Fibroblast of the conjunctiva (primary cell): ENCODE results near the gene TENT4A.

Experiments
- DNase-seq: peaks from one replicate; pipeline ENCODE4 v3.0.0-alpha.2; 2010; ENCODE audit warnings: low read depth

Gene TENT4A

DNA sequence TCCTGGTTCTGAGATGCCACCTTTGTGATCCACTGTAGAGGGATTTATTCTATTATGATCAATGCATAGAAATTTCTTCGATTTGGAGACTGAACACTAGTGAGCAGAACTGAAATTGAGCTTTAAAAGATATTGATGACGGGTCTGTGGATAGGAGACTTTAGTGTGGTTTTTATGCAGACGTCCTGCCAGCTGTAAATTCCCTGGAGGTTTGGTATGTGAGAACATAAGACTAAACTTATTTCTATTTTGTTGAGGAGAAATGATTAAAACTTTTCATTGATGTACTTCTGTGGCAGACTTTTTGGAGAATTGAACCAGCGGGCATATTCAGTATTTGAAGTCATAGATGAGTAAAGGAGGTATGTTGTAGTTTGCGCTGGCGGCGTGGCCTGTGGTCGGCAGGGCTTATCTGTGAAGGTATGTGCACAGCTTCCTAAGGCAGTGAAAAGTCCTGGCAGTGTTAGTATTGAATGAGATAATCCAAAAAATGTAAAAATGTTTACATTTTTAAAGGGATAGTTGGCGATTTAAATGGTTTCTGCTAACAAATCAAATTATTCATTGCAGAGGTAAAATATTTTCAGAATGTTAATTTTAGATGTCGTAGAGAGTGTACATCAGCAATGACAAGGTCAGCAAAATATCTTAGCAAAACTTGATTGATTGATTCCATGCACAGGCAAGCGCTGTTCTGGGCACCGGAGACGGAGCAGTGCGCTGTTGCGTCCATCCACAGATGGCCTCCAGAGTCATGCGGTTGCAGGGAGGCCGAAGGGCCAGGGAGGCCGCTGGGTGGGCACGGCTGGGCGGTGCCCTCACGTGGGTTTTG lies 20.4 kb downstream of the TENT4A start:
- DNase-seq: no peak

DNA sequence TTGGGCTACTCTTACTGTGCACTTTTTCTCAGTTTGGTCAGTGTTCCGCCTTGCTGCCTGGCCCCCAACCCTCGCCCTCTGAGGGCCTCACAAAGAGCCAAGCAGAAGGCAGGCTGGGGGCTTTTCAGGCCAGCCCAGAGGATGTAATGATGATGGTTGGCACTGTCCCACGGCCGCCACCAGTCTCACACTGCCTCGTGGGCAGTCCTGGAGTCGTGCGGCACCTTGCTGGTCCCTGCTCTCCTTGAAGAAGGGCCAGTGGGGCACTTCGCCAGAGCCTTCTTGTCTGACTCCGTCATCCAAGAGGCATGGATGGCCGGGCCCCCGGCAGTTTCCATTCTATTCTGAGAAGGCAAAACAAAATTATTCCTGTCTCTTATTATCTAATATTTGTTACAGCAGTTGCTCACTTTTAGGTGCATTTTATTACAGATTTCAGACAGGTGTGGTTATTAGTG lies 21.0 kb downstream of the TENT4A start:
- DNase-seq: peak; percentile 22

DNA sequence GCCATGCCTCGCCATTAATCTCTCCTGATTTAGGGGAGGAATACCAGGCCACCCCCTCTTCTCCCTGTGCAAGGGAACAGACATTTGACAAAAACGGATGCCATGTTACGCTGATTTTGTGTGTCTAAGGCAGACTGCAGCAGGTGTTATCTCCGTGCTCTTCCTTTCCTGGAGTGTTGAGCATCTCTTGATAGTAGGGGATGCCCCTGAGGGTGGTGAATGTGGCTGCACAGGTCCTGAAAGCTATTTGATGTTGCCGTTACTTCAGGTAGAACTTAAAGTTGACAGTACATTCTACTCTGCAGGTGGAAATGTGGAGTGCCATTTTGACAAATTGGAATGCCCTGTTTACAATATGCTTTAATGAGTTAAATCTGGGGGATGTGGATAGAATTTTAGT lies 21.5 kb downstream of the TENT4A start:
- DNase-seq: no peak

DNA sequence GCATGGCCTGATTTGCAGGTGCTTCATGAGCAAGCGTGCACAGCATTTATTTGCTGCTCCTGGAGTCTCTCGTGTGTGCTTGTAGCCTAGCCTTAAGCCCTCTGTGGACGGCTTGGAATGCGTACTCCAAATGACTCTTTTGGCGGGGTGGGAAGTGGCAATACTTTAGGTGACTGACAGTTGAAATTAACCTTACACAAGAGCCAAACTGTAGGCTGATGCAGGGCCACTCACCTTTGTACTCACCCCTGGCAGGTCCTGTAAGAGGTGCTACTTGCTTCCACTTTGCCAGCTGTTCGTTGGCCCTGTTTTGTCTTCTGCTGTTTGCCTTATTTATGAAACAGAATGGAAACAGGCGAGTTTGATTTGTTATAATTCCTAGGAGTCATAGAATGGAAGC lies 22.9 kb downstream of the TENT4A start:
- DNase-seq: no peak

DNA sequence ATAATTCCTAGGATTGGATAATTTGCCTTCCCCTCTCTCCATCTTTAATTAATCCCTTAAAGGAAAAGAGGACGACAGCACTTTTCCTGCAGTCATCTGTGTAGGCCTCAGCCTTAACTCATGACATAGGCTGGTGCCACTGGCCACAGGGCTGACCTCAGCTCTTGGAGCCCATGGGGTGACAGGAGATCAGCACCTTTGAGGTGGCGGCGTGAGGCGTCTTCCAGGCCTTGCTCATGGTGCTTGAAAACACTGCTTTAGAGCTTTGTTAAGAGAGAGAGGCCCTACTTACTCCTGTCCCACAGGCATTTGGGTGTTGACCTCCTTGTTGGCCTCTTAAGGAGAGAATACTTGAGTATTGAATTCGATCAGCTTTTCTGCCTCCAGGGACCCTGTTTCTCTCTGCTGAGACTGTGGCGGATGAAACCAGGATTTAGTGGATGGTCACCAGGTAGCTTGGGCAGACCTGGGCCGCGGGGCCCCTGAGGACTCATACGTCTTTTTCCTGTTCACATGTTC lies 23.4 kb downstream of the TENT4A start:
- DNase-seq: no peak

DNA sequence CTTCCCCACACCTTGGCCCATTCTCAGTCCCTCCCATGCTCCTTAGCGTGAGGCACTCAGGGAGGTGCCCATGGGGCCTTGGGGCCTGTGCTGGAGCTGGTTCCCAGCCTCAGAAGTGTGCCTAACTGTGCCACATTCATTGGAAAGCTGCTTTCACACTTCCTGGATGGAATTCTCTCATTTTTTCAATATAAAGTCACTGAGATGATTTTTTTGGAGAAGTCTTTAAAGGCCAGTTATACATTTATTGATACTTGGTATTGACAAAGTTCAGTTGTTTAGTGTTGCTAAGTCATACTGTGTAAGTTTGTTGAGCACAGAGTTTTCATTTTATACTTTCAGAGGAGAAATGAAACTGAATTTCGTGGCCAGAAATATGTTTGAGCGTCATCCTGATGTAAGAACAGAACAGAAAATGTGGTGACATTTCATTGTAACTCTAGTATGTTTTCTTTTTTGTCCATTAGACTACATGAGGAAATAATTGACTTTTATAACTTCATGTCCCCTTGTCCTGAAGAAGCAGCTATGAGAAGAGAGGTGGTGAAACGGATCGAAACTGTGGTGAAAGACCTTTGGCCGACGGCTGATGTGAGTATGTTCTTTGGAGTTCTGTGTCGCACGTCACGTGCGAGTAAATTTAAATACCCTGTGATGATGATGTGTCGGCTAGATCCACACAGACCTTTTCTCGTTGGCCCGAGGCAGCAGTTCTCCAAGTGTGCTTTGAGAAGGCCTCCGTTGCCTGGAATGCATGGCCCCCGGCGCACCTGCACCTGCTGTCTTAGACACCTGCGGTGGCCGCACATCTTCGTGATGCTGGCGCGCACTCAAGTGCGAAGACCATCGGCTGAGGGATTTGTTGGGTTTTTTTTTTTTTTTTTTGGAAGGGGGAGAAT lies 24.1 kb downstream of the TENT4A start:
- DNase-seq: no peak

DNA sequence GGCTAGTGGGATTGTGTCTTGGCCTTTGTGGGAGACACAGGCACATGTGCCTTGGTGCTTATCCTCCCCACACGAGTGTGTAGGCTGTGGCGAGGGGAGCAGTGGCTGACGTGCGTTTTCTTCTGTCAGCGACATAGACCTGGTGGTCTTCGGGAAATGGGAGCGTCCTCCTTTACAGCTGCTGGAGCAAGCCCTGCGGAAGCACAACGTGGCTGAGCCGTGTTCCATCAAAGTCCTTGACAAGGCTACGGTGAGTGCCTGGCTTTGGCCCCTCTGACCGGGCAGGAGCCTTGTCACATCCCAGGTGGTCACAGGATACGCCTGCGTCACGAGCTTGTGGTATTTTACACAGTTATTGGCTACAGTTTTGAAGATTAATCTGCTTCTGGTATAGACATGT lies 26.4 kb downstream of the TENT4A start:
- DNase-seq: no peak

DNA sequence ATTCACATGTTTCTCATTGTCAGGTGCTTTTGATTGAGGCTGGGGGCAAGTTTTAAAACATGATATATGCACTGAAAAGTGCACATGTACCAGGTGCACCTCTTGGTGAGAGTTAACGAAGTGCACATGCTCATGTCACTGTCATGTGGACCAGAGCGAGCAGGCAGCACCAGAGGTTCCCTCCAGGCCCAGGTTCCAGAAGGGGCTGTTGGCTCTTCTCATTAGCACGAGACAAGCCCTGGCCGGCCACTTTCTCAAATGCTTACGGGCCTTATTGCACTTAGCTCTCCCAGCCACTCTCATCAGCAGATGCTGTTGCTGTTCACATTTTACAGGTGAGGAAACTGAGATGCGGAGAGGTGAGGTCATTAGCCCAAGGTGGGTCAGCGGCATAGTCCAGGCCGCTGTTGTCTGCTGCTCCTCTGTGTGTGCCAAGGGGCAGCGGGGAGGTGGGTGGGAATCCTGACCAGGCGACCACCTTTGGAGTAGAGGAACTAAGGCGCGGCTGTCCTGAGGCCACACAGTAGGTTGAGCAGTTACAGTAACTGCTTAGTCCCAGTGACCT lies 27.4 kb downstream of the TENT4A start:
- no peak for DNase-seq

DNA sequence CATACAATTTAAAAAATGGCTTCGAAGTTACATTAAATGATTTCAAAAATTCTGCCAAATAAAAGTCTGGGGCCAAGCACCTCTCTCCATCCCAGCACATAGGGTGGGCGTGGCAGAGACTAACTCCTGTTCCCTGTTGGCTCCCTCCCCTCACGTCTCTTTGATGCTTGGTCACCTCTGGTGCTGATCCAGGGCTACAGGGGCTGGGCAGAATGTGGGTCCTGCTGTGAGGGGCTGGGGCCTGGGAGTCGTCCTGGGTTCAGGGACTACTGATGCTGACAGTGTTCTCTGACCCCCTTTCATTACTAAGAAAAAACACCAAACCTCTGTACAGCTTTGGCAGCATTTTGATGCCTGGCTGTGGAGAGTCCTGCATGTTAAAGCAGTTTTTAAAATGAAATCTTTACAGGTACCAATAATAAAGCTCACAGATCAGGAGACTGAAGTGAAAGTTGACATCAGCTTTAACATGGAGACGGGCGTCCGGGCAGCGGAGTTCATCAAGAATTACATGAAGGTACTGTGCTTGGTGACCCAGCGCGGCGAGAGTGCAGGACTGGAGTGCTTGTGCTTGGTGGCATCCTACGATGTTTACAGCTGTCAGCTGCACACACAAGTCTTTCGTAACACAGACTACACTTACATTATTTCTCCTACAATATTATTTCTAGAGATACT lies 29.0 kb downstream of the TENT4A start:
- DNase-seq: no peak

DNA sequence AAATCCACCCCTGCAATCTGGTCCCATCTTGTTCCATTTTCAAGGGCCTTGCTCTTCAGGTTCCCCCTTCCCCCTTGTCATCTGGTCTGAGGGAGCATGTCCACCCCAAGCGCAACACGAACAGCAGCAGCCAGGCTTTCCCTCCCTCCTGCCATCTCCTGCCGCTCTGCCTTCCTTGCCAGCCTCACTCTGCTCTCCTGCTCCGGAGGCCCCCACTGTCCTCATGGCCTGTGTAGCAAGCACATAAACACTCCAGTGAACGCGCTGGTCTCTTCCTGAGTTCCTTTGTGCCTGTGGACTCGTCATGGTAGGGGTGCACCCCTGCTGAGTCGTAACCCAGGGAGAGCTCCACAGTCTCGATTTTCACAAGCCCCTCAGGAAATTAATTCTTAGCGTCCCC lies 29.9 kb downstream of the TENT4A start:
- no peak for DNase-seq

DNA sequence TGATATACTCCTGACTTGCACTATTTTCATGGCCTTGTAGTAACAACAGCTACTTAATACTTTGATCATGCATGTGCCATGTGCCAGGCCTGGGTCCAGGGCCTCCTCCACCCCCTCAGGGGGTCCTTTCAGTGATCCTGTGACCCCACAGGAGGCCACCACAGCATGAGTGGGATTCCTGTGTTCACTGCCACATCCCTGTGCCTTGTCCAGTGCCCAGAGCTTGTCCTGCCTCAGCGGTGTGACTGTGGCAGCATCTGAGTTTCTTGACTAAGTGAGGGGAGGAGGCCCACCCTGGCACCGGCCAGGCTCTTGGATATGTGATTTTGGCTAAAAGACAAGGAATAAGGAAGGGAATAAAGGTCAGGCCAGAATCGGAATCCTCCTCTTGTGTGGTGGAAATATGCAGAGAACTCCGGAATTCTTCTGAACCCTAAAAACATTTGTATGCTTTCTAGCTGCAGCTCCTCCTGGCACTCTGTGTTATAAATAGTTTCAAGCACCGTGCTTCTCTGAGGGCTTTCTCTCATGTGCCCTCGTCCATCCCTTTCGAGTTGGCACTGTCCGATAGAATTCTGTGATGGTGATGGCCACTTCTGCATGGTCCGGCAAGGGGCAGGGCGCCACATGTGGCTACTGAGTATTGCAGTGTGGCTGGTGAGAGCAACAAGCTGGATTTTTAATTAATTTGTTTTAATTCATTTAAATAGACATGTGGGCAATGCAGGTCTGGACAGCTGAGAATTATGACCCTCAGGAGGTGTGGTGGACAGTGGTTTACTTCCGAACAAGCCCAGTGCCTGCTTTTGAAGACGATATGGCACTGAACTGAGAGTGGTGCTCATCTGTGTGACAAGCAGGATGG lies 31.8 kb downstream of the TENT4A start:
- no peak for DNase-seq

DNA sequence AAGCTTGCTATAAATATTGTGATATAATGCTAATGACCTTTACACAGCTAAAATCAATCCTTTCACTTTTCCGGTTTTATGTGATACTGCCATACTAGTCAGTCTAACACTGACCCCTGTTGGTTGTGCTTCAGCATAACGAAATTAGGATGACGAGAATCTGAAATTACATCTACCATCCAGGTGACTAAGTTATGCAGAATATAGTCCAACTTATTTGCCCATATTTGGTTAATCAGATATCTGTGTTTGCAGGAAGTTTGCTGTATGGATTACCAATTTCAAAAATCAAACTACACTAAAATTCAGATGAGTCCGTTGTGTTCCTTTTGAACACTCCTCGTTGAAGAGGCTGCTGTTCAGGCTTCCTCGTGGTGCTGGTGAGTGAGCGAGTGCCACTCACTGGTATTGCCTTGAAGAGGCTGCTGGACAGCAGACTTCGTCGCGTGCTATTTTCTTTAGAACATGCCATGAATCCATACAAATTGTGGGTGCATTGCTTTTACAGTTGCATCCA lies 32.5 kb downstream of the TENT4A start:
- DNase-seq: peak; percentile 63

DNA sequence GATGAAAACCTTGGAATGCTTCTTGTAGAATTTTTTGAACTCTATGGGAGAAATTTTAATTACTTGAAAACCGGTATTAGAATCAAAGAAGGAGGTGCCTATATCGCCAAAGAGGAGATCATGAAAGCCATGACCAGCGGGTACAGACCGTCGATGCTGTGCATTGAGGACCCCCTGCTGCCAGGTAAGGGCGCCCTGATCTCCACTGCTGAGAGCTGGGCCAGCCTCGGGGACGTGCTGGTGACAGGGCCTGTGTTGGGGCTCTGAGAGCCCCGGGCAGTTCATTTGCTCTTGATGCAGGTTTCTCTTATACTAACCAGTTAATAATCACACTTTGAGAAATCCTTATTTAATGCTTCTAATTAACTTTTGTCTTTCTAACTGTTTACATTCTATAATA lies 33.0 kb downstream of the TENT4A start:
- no peak for DNase-seq

DNA sequence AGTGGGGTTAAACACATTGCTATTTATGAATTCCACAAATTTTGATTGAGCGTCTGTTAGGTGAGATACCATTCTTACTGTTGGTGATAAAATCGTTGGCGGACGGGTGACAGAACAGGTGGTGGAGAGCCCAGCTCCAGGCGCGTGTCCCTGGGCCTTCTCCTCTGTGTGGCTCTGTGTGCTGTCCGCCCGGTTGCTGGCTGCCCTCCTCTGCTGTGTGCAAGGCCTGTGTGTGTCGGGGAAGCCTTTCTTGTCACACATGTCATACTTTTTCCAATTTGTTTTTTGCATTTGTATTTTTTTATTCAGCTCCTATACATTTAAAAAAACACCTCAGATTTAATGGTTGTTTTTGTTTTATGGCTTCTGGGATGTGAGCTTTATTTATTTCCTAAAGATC lies 33.9 kb downstream of the TENT4A start:
- DNase-seq: no peak

DNA sequence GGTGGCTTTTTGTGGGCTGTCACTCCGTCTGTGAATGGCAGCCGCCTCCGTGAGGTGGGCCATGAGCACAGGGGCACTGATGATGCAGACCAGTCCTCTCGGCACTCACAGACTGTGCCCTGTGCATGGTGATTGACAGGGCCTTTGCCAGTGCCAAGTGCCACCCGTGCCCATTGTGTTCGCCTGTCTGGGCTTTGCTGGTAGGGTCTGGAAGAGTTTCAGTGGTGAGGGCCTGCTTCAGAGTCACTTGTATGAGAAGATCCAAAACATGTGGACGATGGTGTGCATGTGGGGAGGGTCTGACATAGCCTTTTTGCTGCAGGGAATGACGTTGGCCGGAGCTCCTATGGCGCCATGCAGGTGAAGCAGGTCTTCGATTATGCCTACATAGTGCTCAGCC lies 34.9 kb downstream of the TENT4A start:
- no peak for DNase-seq

DNA sequence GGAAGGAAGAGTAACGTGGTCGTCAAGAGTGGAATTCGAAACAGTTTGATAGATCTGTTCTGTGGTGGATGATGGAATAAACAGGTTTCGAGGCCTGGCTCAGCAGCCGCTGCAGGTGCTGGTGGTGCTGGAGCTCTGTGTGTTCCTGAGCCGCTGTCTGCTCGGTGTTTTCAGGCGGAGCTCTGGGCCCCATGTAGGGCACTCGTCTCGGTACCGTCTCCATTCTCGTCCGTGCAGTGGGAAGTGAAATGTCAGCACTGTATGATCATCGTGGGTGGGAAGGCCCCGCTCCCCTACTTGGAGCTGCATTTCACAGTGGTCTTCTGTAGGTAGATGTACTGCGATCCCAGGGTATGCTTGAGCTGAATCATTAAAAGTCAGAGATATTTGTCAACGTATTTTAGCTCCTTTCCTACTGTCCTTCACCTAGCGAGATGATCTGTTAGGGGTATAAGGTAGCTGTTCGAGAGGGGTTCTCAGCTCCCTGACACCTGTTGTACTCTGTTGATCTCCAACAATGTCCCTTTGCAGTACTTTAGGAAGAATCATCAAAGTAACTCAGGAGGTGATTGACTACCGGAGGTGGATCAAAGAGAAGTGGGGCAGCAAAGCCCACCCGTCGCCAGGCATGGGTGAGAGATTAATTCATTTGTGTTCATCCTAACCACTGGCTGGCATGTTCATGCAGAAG lies 35.9 kb downstream of the TENT4A start:
- DNase-seq: no peak

DNA sequence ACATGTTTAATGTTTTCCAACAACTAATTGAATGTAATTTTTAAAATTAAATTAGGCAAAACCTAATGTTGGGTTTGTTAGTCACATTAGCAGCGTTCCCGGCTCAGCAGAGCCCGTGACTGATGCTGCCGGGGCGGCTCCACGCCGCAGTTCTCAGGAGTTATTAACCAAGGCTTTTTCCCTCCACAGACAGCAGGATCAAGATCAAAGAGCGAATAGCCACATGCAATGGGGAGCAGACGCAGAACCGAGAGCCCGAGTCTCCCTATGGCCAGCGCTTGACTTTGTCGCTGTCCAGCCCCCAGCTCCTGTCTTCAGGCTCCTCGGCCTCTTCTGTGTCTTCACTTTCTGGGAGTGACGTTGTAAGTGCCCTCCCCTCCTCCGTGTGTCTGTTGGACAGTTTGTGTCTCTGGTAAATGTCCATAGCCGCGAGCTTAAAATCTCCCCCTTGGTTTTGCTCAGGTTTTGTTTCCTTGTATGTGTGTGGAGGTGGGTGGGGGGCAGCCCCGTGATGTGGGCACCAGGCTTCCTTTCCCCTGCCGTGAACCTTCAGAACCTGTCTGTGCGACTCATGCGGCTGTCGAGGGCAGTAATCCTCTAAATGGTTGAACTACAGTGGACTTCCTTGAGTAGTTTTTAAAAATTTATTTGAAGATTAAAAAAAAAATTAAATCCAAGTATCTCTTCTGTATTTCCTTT lies 37.1 kb downstream of the TENT4A start:
- DNase-seq: no peak

DNA sequence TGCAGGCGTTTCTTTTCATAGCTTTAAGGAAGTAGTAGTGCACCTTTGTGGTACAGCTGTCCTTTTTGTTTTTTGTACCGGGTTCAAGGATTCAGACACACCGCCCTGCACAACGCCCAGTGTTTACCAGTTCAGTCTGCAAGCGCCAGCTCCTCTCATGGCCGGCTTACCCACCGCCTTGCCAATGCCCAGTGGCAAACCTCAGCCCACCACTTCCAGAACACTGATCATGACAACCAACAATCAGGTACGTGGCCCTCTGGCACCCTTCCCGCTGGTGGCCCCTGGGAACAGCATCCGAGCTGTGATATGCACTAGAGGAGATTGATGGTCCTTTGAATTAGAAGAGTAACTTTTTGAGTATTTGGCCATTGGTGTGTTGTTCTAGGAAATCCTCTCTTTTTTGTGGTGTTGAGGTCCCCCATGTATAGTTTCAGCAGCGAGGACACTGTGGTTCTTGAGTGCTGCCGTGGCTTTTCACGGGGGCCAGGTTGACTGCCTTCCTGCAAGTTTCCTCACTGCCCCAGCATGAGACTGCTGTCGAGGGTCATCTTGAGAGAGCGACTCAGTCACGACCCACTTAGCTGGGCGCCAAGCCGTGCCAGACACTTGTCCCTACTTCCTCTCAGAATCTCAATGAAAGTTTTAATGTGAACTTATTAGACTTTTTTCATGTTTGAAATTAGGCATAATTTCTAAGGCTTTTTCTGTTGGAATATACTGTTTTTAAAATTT lies 37.9 kb downstream of the TENT4A start:
- no peak for DNase-seq

DNA sequence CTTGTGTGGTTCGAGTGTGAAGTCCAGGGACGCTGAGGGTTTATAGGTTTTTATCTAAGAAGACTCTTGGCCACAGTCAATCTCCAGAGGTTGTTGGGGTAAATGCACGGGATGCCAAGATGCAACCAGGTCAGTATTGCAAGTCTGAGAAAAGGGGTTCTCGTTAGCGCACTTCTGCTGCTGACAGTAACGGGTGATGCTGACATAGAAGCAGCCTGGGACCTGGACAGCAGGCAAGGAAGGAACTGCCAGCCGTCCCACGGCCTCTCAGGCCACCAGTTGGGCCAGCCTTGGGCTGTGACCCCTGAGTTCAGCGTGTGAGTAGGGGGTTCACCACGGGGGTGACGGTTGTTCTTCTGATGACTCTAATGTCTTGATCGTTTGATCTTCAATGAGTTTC lies 39.0 kb downstream of the TENT4A start:
- no peak for DNase-seq
